GM19025 (cell line): Measurements from ENCODE around the gene BMPR1A.
"Not testable (repeated sequence)": the region's sequence is repeated elsewhere in the genome, so short reads cannot be mapped to it uniquely, and the experiment has no call there.

Experiments
- ATAC-seq: cut with Tn5 transposase; IDR thresholded peaks from one replicate; pipeline ENCODE4 v1.9.1; 2021; ENCODE audit warnings: mild to moderate bottlenecking, low read depth, moderate library complexity; ENCODE audit not compliant: unreplicated experiment

Gene BMPR1A

GRCh38 chr10:86979296-86979818 lies 222.9 kb downstream of the BMPR1A start:
- ATAC-seq = no peak

GRCh38 chr10:86979977-86980448 lies 223.6 kb downstream of the BMPR1A start:
- ATAC-seq = no peak

- ATAC-seq = not testable (repeated sequence)
Measured at GRCh38 chr10:86981020-86981419, 224.6 kb downstream of the BMPR1A start.

GRCh38 chr10:86981716-86982115 lies 225.3 kb downstream of the BMPR1A start:
- ATAC-seq = no peak
